ENCODE data around the gene PRKG2. TPM values are rescaled to one million over a fixed set of nuclear protein-coding genes. Genes with fewer than 3 reads are reported as not detected.

Gene PRKG2
- total RNA-seq, 2 experiments from 2014 or later = 0.05 to 0.14 TPM

DNA sequence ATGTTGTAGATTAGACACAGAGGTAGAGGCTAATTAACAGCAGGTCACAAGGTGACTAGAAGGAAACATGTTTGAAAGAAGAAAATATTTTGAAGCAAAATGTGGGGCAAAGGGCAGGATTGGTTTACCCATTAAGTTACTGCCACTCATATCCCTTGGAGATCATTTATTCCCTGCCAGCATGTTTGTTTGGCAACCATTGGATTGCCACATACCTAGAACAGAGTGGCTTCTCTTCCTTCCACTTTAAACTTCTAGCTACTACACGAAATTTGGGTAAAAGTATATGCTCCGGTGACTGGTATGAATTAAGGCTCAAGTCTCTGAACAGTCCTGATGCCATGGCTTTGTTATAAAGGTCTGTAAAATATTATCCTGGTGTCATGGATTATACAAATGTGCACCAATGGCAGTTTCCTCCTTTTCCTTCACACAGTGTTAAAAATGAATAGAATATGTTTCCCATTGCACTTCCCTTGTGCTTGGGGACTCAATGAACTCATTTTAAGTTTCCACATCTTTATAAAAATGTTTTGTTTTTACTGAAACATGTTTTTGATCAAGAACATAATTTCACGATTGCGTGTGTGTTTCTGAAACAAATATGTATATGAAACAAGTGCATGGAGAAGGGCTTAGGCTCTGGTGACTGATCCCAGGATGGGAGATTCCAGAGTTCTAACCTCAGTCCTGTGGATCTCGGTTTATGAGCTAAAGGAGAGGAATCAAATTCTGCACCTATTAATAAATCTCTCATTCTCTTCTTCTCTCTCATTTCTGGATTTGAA lies 172.2 kb downstream of the PRKG2 start:
- CTCF ChIA-PET = interaction anchor here (1.2 to 1.6 kb wide), 2 partner anchors 10 to 26 kb away, joined by 3 to 4 read pairs; no protein-coding TSS in a partner anchor

DNA sequence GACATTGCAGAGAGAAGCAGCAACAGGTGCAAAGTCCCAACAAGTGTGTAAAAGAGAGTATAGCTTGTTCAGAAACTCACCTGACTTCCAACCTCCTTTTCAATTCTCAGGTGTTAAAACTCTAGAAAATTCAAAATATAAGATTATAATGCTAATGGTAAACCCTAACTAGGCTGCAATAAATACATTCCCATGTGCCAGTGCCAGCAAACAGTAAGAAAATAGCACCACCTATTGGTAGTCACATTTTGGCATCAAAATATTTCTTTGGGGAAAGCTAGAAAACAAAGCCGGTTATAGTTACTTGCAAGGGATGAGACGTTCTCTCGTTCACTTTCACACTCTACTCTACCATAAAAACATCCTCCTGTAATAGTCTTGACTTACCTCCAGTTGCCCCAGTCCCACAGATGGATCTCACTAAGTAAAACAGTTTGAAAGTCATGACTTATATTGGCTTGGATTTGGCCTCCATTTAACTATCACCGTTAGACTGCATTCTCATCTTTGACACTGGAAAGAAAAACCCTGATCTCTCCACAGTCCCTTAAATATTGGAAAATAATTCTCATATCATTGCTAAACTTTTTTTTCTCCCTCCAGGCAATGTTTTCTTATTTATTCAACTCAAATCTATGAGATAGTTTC lies 174.9 kb downstream of the PRKG2 start:
- DNase-seq = no peak
- H3K4me3 Mint-ChIP-seq = no peak overlapping the region
- ChIA-PET POLR2A (interaction anchor here (0.5 kb wide), 1 partner anchor 678 kb away, joined by 3 read pairs; no protein-coding TSS in a partner anchor), CTCF (interaction anchor here (0.6 to 2.7 kb wide), 15 partner anchors 9 to 735 kb away, joined by 3 to 14 read pairs (median 4); partner anchors contain the start of gene BMP3)
- H3K9me3 Mint-ChIP-seq (ENCODE audit: low read depth) = no peaks in the 10 kb centered on the region
- no peaks in the 10 kb centered on the region for H3K4me1 Mint-ChIP-seq
- no peak for ATAC-seq
- H3K27me3 Mint-ChIP-seq = peaks cover 14% of the 10 kb centered on the region
- no peak overlapping the region for H3K27ac Mint-ChIP-seq
- intact Hi-C loops (cut with DNase I, micrococcal nuclease) = loop anchor here (1.0 to 5.0 kb wide), 3 partner anchors 674 to 679 kb away; no protein-coding TSS in a partner anchor
- no peaks in the 10 kb centered on the region for H3K36me3 Mint-ChIP-seq (ENCODE audit: low read depth)

More for the DNA sequence above, 172.2 kb downstream of the PRKG2 start:
- POLR2A ChIA-PET = interaction anchor here (0.7 kb wide), 1 partner anchor 444 kb away, joined by 5 read pairs; no protein-coding TSS in a partner anchor
- Mint-ChIP-seq H3K27ac (no peak overlapping the region), H3K4me3 (no peak overlapping the region), H3K27me3 (peaks cover 26% of the 10 kb centered on the region), H3K9me3 (ENCODE audit: low read depth) (no peaks in the 10 kb centered on the region), H3K36me3 (ENCODE audit: low read depth) (no peaks in the 10 kb centered on the region), H3K4me1 (no peaks in the 10 kb centered on the region)
- ATAC-seq (no peak), DNase-seq (no peak)
- intact Hi-C loops (cut with DNase I, micrococcal nuclease) = loop anchor here in 1 of 2 experiments (5.0 kb wide), 1 partner anchor 680 kb away; no protein-coding TSS in a partner anchor

DNA sequence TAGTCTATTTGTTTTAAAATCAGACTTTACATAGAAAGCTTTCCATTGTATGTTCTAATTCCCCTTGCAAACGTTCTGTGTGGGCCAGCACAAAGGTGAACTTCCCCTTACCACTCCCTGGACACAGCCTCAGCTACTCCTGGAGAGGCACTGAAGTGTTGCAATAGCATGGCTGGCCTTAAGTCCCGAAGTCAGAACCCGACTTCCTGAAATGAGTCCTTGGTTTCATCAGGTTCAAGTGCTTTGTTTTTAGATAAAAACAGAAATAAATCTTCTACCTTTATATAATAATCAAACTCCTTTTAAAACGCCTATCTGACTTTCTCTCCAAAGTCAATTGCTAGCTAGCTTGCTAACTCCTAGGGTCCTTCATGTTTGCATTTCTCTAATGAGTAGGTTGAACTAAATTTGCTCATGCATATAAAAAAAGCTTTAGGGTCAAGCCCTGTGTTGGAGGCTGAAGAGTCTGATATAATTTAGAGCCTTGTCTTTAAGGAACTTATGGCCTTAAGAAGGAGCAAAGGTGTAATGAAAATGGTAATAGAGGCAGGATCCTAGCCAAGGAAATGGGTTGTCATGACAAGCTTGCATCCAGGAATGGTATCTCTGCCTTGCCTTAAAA lies 175.6 kb downstream of the PRKG2 start:
- CTCF ChIA-PET = interaction anchor here (0.6 to 2.7 kb wide), 16 partner anchors 9 to 735 kb away, joined by 3 to 14 read pairs (median 4); partner anchors contain the start of gene BMP3
- Mint-ChIP-seq H3K4me3 (no peak overlapping the region), H3K36me3 (ENCODE audit: low read depth) (no peaks in the 10 kb centered on the region), H3K4me1 (no peaks in the 10 kb centered on the region), H3K27ac (no peak overlapping the region), H3K9me3 (ENCODE audit: low read depth) (no peaks in the 10 kb centered on the region), H3K27me3 (peaks cover 11% of the 10 kb centered on the region)
- intact Hi-C loops (cut with DNase I, micrococcal nuclease) = no loop called here
- ATAC-seq = no peak
- POLR2A ChIA-PET = no interaction called here
- no peak for DNase-seq

DNA sequence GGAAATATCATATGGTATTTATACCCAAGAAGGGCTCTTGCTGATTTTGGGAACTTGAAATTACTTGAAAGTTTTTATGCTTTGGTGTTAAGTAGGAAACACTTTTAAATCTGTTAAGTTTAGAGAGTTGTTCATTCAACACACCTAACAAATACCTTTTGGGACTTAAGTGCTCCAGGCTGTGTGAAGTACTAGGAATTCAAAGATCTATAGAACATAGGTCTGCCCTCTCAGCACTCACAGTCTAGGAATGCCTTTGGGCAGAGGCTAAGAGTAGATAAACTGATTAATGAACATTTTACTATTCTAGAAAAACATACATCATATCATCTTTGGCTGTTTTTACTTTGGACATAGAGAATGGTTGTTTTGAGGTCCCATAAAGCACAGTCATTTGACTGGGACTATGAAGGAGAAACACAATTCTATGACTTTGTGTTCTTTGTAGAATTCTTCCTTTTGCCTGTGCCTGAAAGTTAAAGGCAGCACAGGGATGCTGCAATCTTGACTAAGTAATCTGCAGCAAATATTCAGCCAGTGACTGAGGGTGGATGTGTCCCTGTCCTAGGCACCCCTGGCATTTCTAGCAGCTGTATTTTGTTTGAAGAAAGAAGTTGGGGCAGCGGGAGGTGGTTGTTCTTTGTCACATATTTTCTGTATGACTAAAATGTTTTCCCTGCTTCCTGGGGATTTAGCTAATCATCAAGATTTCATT lies 176.2 kb downstream of the PRKG2 start:
- no peak overlapping the region for H3K27ac Mint-ChIP-seq
- H3K4me1 Mint-ChIP-seq = no peaks in the 10 kb centered on the region
- ATAC-seq (no peak), DNase-seq (no peak)
- intact Hi-C loops (cut with DNase I, micrococcal nuclease) = no loop called here
- ChIA-PET POLR2A (no interaction called here), CTCF (interaction anchor here (1.3 to 2.7 kb wide), 7 partner anchors 8 to 676 kb away, joined by 4 to 14 read pairs (median 8); partner anchors contain the start of gene BMP3)
- no peaks in the 10 kb centered on the region for H3K9me3 Mint-ChIP-seq (ENCODE audit: low read depth)
- H3K36me3 Mint-ChIP-seq (ENCODE audit: low read depth) = no peaks in the 10 kb centered on the region
- no peak overlapping the region for H3K4me3 Mint-ChIP-seq
- peaks cover 14% of the 10 kb centered on the region for H3K27me3 Mint-ChIP-seq

Other genes with a start within 250 kb of the PRKG2 start
- not detected for gene BMP3, start 184.5 kb downstream of the PRKG2 start, total RNA-seq